ENCODE data around the gene SLC2A4RG. TPM values are rescaled to one million over a fixed set of nuclear protein-coding genes. Genes with fewer than 3 reads are reported as not detected.

The SLC2A4RG gene
- total and polyA plus RNA-seq, 2 of the 13 experiments (the other 11 are each of a cell fraction or from before 2014, with no cell fraction given), result 91.4 to 95.9 TPM

GRCh38 chr20:63707558-63708300, 31.8 kb upstream of the SLC2A4RG start, which contains the start of the genes ARFRP1 and ZGPAT (continued):
- TF ChIP-seq CENPBD1 (CRISPR knock-in tag; IDR thresholded peaks at IDR 0.05; ENCODE audit: borderline replicate concordance, low read depth) (no peak; the same call in 1 of the 2 replicates), ZNF703 (CRISPR knock-in tag; IDR thresholded peaks at IDR 0.05; ENCODE audit: borderline replicate concordance) (peak; percentile 95; the same call in 1 of the 2 replicates), ZNF329 (CRISPR knock-in tag; IDR thresholded peaks at IDR 0.05; ENCODE audit: low read depth) (peak; percentile 64; the same call in 1 of the 2 replicates), ZNF30 (CRISPR knock-in tag; IDR thresholded peaks at IDR 0.05) (peak; percentile 93; the same call in 1 of the 2 replicates), ZSCAN31 (CRISPR knock-in tag; IDR thresholded peaks at IDR 0.05; ENCODE audit: low read depth) (peak; percentile 80), ZNF276 (CRISPR knock-in tag; IDR thresholded peaks at IDR 0.05; ENCODE audit: low read depth) (peak; percentile 91; the same call in 1 of the 2 replicates), ZNF225 (CRISPR knock-in tag; IDR thresholded peaks at IDR 0.05) (peak; percentile 95), ZNF343 (CRISPR knock-in tag; IDR thresholded peaks at IDR 0.05) (no peak), ZUFSP (CRISPR knock-in tag; IDR thresholded peaks at IDR 0.05; ENCODE audit: borderline replicate concordance) (no peak), ARHGAP35 (CRISPR knock-in tag; IDR thresholded peaks at IDR 0.05; ENCODE audit: borderline replicate concordance) (peak; percentile 88; the same call in 1 of the 2 replicates), TBL1XR1 (IDR thresholded peaks at IDR 0.05; ENCODE audit: borderline replicate concordance, low read length, partially characterized antibody) (peak; percentile 90), MLXIP (CRISPR knock-in tag; IDR thresholded peaks at IDR 0.05; ENCODE audit: borderline replicate concordance) (no peak), BRCA1 (CRISPR knock-in tag; IDR thresholded peaks at IDR 0.05) (peak; percentile 96), POGK (CRISPR knock-in tag; conservative IDR thresholded peaks at IDR 0.05) (peak; percentile 99), TCF7 (IDR thresholded peaks at IDR 0.05; ENCODE audit: low read depth) (no peak), RXRA (CRISPR knock-in tag; IDR thresholded peaks at IDR 0.05) (peak; percentile 100), HDAC1 (CRISPR knock-in tag; IDR thresholded peaks at IDR 0.05) (peak; percentile 99), FOXO4 (CRISPR knock-in tag; conservative IDR thresholded peaks at IDR 0.05) (peak; percentile 98)

Measured in HepG2 (cell line).